Activated CD4-positive, alpha-beta T cell treated with anti-CD3 and anti-CD28 coated beads, Interleukin-2, amount 10 ng/mL, durations not matched to agents 24 days and 14 days (primary cell): ENCODE results near the gene CDH4. TPM values are rescaled to one million over a fixed set of nuclear protein-coding genes. Genes with fewer than 3 reads are reported as not detected.

Source experiments
- DNase-seq: peaks from one replicate; pipeline ENCODE4 v3.0.0; 2022
- H3K27ac Mint-ChIP-seq: one replicate; pipeline ENCODE4 v1.8.0; 2022; ENCODE audit warnings: mild to moderate bottlenecking, mixed read lengths
- H3K27me3 Mint-ChIP-seq: one replicate; pipeline ENCODE4 v1.8.0; 2022; ENCODE audit warnings: mixed read lengths
- H3K36me3 Mint-ChIP-seq: one replicate; pipeline ENCODE4 v1.8.0; 2022; ENCODE audit warnings: low read depth, mild to moderate bottlenecking, mixed read lengths
- H3K4me1 Mint-ChIP-seq: one replicate; pipeline ENCODE4 v1.8.0; 2021; ENCODE audit warnings: mixed read lengths
- H3K4me3 Mint-ChIP-seq: one replicate; pipeline ENCODE4 v1.8.0; 2022; ENCODE audit warnings: mild to moderate bottlenecking, moderate library complexity, mixed read lengths
- H3K9me3 Mint-ChIP-seq: one replicate; pipeline ENCODE4 v1.8.0; 2021; ENCODE audit warnings: mixed read lengths
- intact Hi-C: fragments of 100-400 bp; cut with micrococcal nuclease; formaldehyde crosslinking; loops from one replicate; pipeline ENCODE4 v1.15.1; 2023
- total RNA-seq: library from RNA; stranded (reverse); gene quantifications from 2 replicates; pipeline ENCODE4 v1.2.3, GENCODE V29; 2022

Gene CDH4
- total RNA-seq, 1 donor from 2014 or later: not detected

DNA sequence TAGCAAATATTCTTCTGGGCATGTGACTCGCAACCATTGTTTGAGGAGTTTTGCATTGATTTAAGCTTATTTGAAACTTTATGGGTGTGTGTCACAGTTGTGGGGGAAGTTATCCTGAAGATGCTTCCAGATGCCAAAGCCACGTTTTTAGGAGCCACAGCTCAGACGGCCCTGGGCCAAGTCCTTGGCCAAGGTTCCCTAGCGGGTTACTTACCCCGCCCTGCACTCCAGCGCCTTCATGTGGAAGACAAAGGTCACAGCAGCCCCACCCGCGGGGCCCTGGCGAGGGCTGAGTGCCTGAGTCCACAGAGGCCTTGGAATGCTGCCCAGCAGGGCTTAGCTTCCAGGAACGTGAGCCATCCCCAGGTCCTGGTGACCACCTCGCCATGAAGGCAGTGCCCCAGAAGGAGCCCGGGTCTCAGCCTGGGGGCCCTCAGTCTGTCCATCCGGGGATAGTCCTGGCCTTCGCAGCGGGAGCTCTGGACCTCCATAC lies 308.3 kb downstream of the CDH4 start:
- H3K27ac Mint-ChIP-seq: no peak overlapping the region
- no peaks in the 10 kb centered on the region for H3K36me3 Mint-ChIP-seq
- no peak overlapping the region for H3K4me3 Mint-ChIP-seq
- no peak for DNase-seq
- H3K27me3 Mint-ChIP-seq: no peaks in the 10 kb centered on the region
- intact Hi-C loops: no loop called here
- H3K4me1 Mint-ChIP-seq: no peaks in the 10 kb centered on the region
- H3K9me3 Mint-ChIP-seq: no peaks in the 10 kb centered on the region

DNA sequence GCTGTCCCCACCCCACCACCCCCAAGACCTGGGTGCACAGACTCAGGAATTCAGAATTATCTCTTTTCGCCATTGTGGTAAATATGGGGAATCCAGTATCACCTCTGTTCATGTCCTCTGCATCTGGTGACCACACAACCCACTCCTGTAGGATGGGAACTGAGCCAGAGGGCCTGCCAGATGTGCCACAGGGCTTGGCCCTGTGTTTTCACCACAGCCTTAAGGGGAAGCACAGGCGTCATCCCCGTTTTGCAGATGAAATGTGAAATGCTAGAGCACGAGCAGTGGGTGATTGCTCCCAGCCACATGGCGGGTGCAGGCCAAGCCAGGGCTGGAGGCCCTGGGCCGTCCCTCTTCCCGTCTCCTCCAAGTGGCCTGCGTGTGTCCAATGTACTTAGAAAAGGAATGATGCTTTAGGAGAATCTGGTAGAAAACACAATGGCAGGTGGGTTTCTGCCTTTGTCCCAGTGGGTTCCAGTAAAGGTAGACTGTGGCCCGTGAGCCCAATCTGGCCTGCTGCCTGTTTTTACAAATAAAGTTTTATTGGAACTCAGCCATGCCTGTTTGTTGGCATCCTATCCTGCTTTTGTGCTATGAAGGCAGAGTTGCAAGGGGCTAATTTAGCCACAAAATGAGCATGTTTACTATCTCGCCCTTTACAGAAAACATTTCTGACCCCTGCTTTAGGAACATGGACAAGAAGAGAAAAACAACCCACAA lies 309.2 kb downstream of the CDH4 start:
- no peak for DNase-seq

DNA sequence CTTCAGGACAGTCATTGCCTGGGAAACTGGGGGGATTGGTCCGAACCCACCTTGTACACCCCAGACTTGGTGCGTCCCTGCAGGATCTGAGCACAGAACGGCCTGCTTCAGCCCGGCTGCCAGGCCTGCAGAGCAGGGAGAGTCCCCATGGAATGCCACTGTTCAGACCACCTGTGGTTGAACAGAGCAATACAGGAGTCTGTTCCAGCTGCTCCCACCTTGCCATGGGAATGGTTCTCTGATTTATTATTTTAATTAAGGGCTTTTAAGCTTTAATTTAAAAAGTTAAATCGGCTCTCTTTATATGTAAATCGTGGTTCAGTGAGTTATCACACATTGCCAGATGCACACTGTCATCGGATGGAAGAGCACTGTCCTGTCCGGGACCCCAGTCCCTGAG lies 310.4 kb downstream of the CDH4 start:
- intact Hi-C loops: no loop called here
- Mint-ChIP-seq H3K4me3 (no peak overlapping the region), H3K4me1 (no peaks in the 10 kb centered on the region), H3K27ac (no peak overlapping the region), H3K36me3 (no peaks in the 10 kb centered on the region), H3K9me3 (no peaks in the 10 kb centered on the region), H3K27me3 (no peaks in the 10 kb centered on the region)
- DNase-seq: no peak

More for the DNA sequence above, 309.2 kb downstream of the CDH4 start:
- Mint-ChIP-seq H3K4me3 (no peak overlapping the region), H3K27me3 (no peaks in the 10 kb centered on the region), H3K27ac (no peak overlapping the region), H3K36me3 (no peaks in the 10 kb centered on the region), H3K9me3 (no peaks in the 10 kb centered on the region), H3K4me1 (no peaks in the 10 kb centered on the region)
- intact Hi-C loops: no loop called here

DNA sequence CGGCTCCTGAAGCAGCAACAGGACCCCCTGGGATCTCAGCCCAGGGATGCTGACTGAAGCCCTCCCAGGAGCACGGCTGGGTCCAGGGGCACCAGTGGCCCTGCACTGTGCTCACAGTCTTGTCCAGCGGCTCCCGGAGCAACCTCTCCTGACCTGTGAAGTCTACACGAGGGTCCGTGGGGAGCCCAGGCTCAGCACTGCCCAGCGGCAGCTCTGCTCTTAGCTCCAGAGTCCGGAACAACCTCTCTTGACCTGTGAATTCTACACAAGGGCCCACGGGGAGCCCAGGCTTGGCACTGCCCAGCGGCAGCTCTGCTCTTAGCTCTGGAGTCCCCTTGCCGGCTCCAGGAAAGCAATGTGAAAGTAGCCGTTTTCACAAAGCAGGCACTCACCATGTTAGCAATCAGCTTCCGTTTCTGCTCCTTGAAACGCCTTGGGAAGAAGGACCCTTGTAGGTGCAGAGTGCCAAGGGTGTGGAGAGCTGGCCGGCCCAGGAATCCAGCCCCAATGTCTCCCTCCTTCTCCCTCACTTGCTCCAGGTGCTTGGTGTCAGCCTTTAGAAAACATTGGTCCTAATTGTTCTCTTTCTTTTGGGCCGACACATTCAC lies 310.9 kb downstream of the CDH4 start:
- Mint-ChIP-seq H3K4me1 (no peaks in the 10 kb centered on the region), H3K9me3 (no peaks in the 10 kb centered on the region), H3K36me3 (no peaks in the 10 kb centered on the region), H3K27ac (no peak overlapping the region), H3K4me3 (no peak overlapping the region), H3K27me3 (no peaks in the 10 kb centered on the region)
- intact Hi-C loops: no loop called here
- DNase-seq: no peak

DNA sequence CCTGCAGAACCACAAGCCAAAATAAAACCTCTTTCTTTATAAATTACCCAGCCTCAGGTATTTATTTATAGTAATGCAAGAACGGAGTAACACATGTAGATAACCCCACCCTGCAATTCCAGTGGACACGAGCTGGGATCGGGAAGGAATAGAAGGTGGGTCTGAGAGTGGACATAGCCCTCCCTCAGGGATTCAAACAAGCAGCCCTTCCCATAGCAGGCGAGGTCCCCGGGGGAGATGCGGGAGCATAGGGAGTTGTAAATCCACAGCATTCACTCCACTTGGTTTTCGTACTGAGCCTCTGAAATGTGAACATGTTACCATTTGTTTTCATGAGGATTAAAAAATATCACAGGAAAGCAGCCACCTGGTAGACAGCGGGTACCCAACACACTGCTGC lies 312.6 kb downstream of the CDH4 start:
- Mint-ChIP-seq H3K4me3 (no peak overlapping the region), H3K36me3 (no peaks in the 10 kb centered on the region), H3K9me3 (no peaks in the 10 kb centered on the region), H3K27me3 (no peaks in the 10 kb centered on the region), H3K4me1 (no peaks in the 10 kb centered on the region), H3K27ac (no peak overlapping the region)
- intact Hi-C loops: no loop called here
- no peak for DNase-seq

DNA sequence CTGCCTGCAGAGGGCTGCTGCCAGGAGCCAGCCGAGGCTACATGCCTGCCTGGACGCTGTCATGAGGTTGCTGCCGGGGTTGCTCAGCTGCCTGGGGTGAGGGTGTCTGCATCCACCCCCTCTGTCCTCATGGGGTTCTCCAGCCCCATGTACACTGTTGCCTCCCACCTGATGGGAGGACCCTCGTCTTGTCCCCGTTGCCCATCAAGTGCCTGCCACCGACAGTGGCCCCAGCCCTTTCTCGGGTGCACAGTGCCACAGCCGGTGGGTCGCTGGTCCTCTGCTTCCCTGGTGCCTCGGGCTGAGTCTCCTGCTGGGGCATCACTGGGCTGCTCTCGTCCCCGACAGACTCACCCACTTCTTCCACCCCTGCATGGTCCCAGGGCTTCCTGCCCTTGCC lies 313.7 kb downstream of the CDH4 start:
- no peak overlapping the region for H3K27ac Mint-ChIP-seq
- no peaks in the 10 kb centered on the region for H3K27me3 Mint-ChIP-seq
- H3K9me3 Mint-ChIP-seq: no peaks in the 10 kb centered on the region
- no peak for DNase-seq
- intact Hi-C loops: no loop called here
- no peak overlapping the region for H3K4me3 Mint-ChIP-seq
- H3K4me1 Mint-ChIP-seq: no peaks in the 10 kb centered on the region
- no peaks in the 10 kb centered on the region for H3K36me3 Mint-ChIP-seq

DNA sequence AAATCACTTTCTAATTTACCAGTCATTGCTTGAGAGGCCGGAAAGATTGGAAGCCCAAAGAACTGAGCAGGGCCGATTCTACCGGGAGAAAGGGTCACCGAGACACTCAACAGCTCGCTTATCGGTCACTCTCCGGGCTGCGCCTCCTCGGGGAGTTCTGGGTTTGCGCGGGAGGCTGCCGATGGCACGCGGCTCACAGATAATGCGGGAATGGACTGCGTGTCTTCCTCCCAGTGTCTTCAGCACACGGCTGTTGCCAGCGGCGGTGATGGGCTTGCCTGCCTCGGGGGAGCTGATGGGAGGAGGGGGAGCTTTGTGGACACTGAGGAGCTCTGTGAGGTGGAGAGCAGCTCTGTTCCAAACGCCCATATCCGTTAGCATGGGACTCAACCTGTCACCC lies 314.6 kb downstream of the CDH4 start:
- Mint-ChIP-seq H3K4me1 (no peaks in the 10 kb centered on the region), H3K27me3 (no peaks in the 10 kb centered on the region), H3K36me3 (no peaks in the 10 kb centered on the region), H3K9me3 (no peaks in the 10 kb centered on the region), H3K4me3 (no peak overlapping the region), H3K27ac (no peak overlapping the region)
- no peak for DNase-seq
- intact Hi-C loops: no loop called here

DNA sequence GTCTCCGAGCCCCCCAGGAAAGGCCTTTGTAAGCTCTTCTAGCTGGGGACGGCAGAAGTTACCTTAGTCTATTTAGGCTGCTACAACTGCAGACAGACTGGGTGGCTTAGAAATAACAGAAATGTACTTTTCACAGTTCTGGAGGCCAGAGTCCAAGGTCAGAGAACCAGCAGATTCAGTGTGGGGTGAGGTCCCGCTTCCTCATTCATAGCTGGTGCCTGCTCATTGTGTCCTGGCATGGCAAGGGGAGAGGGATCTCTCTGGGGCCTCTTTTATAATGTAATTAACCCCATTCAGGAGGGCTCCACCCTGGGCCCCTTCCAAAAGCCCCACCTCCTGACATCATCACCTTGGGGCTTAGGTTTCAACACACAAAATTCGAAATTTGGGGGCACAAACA lies 315.1 kb downstream of the CDH4 start:
- Mint-ChIP-seq H3K27me3 (no peaks in the 10 kb centered on the region), H3K27ac (no peak overlapping the region), H3K36me3 (no peaks in the 10 kb centered on the region), H3K9me3 (no peaks in the 10 kb centered on the region), H3K4me1 (no peaks in the 10 kb centered on the region), H3K4me3 (no peak overlapping the region)
- intact Hi-C loops: no loop called here
- no peak for DNase-seq

DNA sequence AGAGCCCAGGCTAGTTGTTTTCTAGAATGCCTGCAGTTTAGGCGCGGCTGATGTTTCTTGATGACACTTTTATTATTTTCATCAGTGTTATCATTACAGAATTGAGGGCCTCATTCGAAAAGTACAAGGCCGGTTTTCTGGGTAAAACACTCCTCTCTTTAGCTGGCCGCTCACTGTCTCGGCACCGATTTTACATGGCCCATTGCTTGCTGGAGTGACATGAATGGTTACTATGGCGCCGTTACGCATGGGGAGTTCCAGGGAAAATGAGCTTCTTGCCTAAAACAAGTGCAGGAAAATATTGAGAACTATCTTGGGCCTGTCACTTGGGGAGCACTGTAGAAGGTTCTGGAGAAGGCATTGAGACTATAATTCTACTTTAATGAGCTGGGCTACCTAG lies 317.8 kb downstream of the CDH4 start:
- intact Hi-C loops: no loop called here
- no peak for DNase-seq
- no peaks in the 10 kb centered on the region for H3K4me1 Mint-ChIP-seq
- no peak overlapping the region for H3K4me3 Mint-ChIP-seq
- no peaks in the 10 kb centered on the region for H3K27me3 Mint-ChIP-seq
- H3K9me3 Mint-ChIP-seq: no peaks in the 10 kb centered on the region
- no peak overlapping the region for H3K27ac Mint-ChIP-seq
- H3K36me3 Mint-ChIP-seq: no peaks in the 10 kb centered on the region

DNA sequence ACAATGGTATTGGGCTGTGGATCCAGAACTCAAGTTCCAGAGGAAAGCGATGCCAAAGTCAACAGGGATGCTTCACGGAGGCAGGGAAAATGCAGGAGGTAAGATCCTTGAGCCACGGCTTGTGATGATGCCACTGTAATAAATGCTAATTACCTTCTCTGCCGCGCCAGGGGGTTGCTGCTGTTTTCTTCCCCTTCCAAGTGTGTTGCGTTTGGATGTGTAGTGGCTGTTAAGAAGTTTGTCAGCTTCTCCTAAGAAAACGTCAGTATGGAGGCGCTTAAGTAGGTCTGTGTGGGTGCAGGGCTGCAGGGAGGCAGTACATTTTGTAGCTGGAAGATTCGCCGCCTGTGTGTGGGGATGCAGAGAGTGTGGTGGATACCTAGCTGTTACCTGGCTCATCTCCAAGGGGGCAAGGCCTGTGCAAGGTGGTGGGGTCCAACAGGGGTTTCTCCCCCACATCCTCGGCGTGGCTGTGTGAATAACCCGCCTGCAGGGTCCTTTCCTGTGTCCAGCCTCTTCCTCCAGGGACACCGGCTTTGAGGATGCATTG lies 318.7 kb downstream of the CDH4 start:
- DNase-seq: no peak
- Mint-ChIP-seq H3K27ac (no peak overlapping the region), H3K4me3 (no peak overlapping the region), H3K9me3 (no peaks in the 10 kb centered on the region), H3K27me3 (no peaks in the 10 kb centered on the region), H3K4me1 (no peaks in the 10 kb centered on the region), H3K36me3 (no peaks in the 10 kb centered on the region)
- intact Hi-C loops: no loop called here

DNA sequence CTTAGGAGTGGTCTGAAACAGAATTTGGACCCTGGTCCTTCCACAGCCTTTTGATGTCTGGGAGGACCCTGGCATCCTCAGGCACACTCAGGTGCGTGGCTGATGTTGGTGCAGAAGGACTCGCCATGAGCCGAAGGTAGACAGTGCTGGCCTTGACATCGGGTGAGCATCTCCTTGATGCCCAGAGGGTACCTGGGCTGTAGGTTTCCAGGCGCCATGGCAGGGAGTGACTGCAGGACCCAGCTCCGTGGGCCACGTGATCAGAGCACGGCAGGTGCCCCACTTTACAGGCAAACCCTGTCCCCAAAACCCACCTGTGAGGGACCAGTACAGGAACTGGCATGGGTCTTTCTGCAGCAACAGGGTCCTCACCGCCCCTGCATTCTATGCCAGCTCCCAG lies 319.2 kb downstream of the CDH4 start:
- Mint-ChIP-seq H3K4me1 (no peaks in the 10 kb centered on the region), H3K27ac (no peak overlapping the region), H3K27me3 (no peaks in the 10 kb centered on the region), H3K9me3 (no peaks in the 10 kb centered on the region), H3K4me3 (no peak overlapping the region), H3K36me3 (no peaks in the 10 kb centered on the region)
- no peak for DNase-seq
- intact Hi-C loops: no loop called here

DNA sequence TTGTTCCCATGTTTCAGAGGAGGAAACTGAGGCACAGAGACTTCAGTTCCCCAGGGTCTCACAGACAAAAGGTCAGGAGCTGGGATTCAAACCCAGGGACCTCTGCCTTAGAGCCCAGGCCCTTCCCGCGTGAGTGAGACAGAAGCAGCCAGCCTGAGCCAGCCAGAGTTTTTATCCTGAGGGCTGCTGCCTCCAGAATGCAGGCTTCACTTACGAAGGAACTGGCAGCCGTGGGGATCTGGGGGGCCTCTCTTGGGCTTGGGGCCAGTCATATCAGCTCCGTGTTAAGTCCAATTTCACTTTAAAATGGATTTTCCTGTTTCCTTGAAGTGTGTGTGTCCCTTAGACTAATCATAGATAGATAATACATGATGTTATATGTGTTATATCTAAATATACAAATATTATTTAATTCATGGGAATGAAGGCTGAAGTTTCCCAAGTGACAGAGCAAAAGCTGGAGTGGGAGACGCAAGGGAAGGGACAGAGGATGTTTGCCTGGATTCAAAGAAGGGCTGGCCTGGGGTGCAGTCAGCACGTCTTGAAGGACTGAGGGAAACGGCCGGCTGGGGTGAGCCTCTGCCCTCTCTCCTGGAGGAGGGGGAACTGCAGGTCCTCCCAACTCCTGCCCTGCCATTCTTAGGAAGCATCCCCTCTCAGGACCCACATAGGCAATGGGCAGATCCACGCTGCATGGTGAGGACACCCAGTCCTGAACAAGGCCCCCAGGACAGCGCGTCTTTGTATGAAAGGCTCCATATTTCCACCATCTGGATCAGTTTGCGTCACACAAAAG lies 320.1 kb downstream of the CDH4 start:
- intact Hi-C loops: no loop called here
- Mint-ChIP-seq H3K4me1 (no peaks in the 10 kb centered on the region), H3K9me3 (no peaks in the 10 kb centered on the region)

DNA sequence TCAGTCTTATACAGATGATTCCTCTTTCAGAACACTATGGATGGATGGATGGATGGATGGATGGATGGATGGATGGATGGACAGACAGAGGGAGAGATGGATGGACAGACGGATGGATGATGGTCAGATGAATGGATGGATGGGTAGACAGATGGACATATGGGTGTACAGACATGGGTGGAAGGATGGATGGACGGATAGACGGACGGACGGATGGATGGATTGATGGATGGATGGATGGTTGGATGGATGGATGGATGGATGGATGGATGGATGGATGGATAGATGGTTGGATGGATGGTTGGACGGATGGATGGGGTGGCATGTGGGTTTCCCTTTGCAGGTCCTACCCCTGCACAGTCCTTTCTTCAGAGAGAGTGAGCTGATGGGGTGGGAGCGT lies 320.7 kb downstream of the CDH4 start:
- Mint-ChIP-seq H3K9me3 (no peaks in the 10 kb centered on the region), H3K27ac (no peak overlapping the region), H3K4me3 (no peak overlapping the region)

More for the DNA sequence above, 320.1 kb downstream of the CDH4 start:
- DNase-seq: no peak
- H3K27me3 Mint-ChIP-seq: no peaks in the 10 kb centered on the region
- no peak overlapping the region for H3K27ac Mint-ChIP-seq
- H3K36me3 Mint-ChIP-seq: no peaks in the 10 kb centered on the region
- H3K4me3 Mint-ChIP-seq: no peak overlapping the region

More for the DNA sequence above, 320.7 kb downstream of the CDH4 start:
- intact Hi-C loops: no loop called here
- Mint-ChIP-seq H3K27me3 (no peaks in the 10 kb centered on the region), H3K36me3 (no peaks in the 10 kb centered on the region), H3K4me1 (no peaks in the 10 kb centered on the region)
- DNase-seq: no peak
